Vagina (tissue), 2 donors: ENCODE data around the gene GRIA1.

Experiments
- CTCF ChIP-seq, 3 experiments: fragments of 450-650 bp in 2 of 3; fragments of 200-600 bp in 1 of 3; sonication (generic) in 1 of 3; IDR thresholded peaks; one replicate each; pipeline ENCODE4 v1.5.1; 2017 to 2019; ENCODE audit warnings: antibody characterized with exemption in 3 of 3, mild to moderate bottlenecking in 2 of 3, moderate library complexity in 2 of 3
- POLR2AphosphoS5 ChIP-seq, 2 donors: sonication (generic); formaldehyde crosslinking; IDR thresholded peaks; one replicate each; pipeline ENCODE4 v1.9.0; 2017; ENCODE audit warnings: antibody characterized with exemption in 2 of 2, mild to moderate bottlenecking in 2 of 2, low read depth in 1 of 2; ENCODE audit not compliant: insufficient read depth in 1 of 2

- TF ChIP-seq CTCF (IDR thresholded peaks at IDR 0.05) (no peak), POLR2AphosphoS5 (IDR thresholded peaks at IDR 0.05; ENCODE audit: insufficient read depth in 1 of 2, low read depth in 1 of 2) (no peak)
Measured at GRCh38 chr5:153818626-153819025, 328.2 kb downstream of the GRIA1 start.
